SK-N-SH (cell line): ENCODE data around the gene ZNF69. TPM values are rescaled to one million over a fixed set of nuclear protein-coding genes. Genes with fewer than 3 reads are reported as not detected.

ENCODE experiments used
- CTCF ChIA-PET: fragments of 300-600, 350-600 bp; formaldehyde crosslinking; extraction: SDS; loops from one replicate; lab custom pipeline; 2021; lab: Yijun Ruan, JAX
- POLR2A ChIA-PET: fragments of 350-600 bp; sonication (Branson Sonifier 250); formaldehyde crosslinking; extraction: SDS; loops from one replicate; lab custom pipeline; 2020; ENCODE audit warnings: antibody characterized with exemption, inconsistent platforms; lab: Yijun Ruan, JAX
- DNase-seq: peaks from one replicate; pipeline ENCODE4 v3.0.0; 2012
- H2AFZ ChIP-seq: fragments of 200-600 bp; sonication (generic); 2 replicates; pipeline ENCODE4 v1.8.1; 2016; ENCODE audit warnings: antibody characterized with exemption, mild to moderate bottlenecking, low read depth
- H3F3A ChIP-seq: fragments of 200-600 bp; sonication (generic); replicated peaks from 2 replicates; pipeline ENCODE3; 2016; ENCODE audit warnings: antibody characterized with exemption, mild to moderate bottlenecking; ENCODE audit not compliant: insufficient read depth
- H3K27ac ChIP-seq, 2 experiments: fragments of 200-500 bp in 1 of 2; fragments of 200-600 bp in 1 of 2; sonication (Bioruptor generic) in 1 of 2; sonication (generic), shearing (Covaris generic) in 1 of 2; 2 replicates each; pipeline versions ENCODE4 v1.5.1 to v1.6.1; 2014 to 2016; ENCODE audit warnings: low read depth in 2 of 2, inconsistent platforms in 1 of 2, low read length in 1 of 2, mild to moderate bottlenecking in 1 of 2, mixed read lengths in 1 of 2
- H3K27me3 ChIP-seq: fragments of 200-600 bp; sonication (generic), shearing (Covaris generic); 2 replicates; pipeline ENCODE4 v1.6.1; 2016; ENCODE audit warnings: mixed run types; ENCODE audit not compliant: insufficient read depth
- H3K36me3 ChIP-seq, 2 experiments: fragments of 200-500 bp in 1 of 2; fragments of 200-600 bp in 1 of 2; sonication (Bioruptor generic) in 1 of 2; sonication (generic) in 1 of 2; replicated peaks in 1 of 2; 2 replicates each; pipeline versions ENCODE3 to v1.5.1; 2014 to 2016; ENCODE audit warnings: low read length in 1 of 2, mild to moderate bottlenecking in 1 of 2; ENCODE audit not compliant: insufficient read depth in 2 of 2, control insufficient read depth in 1 of 2
- H3K4me1 ChIP-seq, 2 experiments: fragments of 200-500 bp in 1 of 2; fragments of 200-600 bp in 1 of 2; sonication (Bioruptor generic) in 1 of 2; sonication (generic), shearing (Covaris generic) in 1 of 2; 2 replicates each; pipeline versions ENCODE4 v1.5.1 to v1.6.1; 2014 to 2016; ENCODE audit warnings: low read depth in 1 of 2, low read length in 1 of 2, mixed run types in 1 of 2; ENCODE audit not compliant: insufficient read depth in 2 of 2, control insufficient read depth in 1 of 2
- H3K4me2 ChIP-seq: fragments of 200-600 bp; sonication (generic), shearing (Covaris generic); 2 replicates; pipeline ENCODE4 v1.6.1; 2017; ENCODE audit warnings: mixed run types
- H3K4me3 ChIP-seq, 2 experiments: fragments of 200-500 bp in 1 of 2; fragments of 200-600 bp in 1 of 2; sonication (Bioruptor generic) in 1 of 2; sonication (generic), shearing (Covaris generic) in 1 of 2; 2 replicates each; pipeline versions ENCODE4 v1.5.1 to v1.8.1; 2014 to 2016; ENCODE audit warnings: low read depth in 2 of 2, inconsistent platforms in 1 of 2, low read length in 1 of 2, mild to moderate bottlenecking in 1 of 2, mixed read lengths in 1 of 2, moderate library complexity in 1 of 2
- H3K79me2 ChIP-seq: fragments of 200-600 bp; sonication (generic); 2 replicates; pipeline ENCODE4 v1.8.1; 2017; ENCODE audit warnings: mild to moderate bottlenecking; ENCODE audit not compliant: insufficient read depth
- H3K9ac ChIP-seq: fragments of 200-600 bp; sonication (generic); 2 replicates; pipeline ENCODE4 v1.6.1; 2017; ENCODE audit warnings: mixed run types
- H3K9me2 ChIP-seq: fragments of 200-600 bp; sonication (generic); 2 replicates; pipeline ENCODE4 v1.6.1; 2017; ENCODE audit warnings: mixed run types
- H3K9me3 ChIP-seq: fragments of 200-600 bp; sonication (generic); 2 replicates; pipeline ENCODE4 v1.6.1; 2017; ENCODE audit warnings: mixed run types, mild to moderate bottlenecking, moderate library complexity
- H4K20me1 ChIP-seq: fragments of 200-600 bp; sonication (generic); 2 replicates; pipeline ENCODE4 v1.6.1; 2017; ENCODE audit warnings: mild to moderate bottlenecking, mixed run types; ENCODE audit not compliant: insufficient read depth
- CTCF ChIP-seq: fragments of 200-600 bp; sonication (generic); IDR thresholded peaks from 2 replicates; pipeline ENCODE4 v1.6.1; 2017; ENCODE audit warnings: antibody characterized with exemption, mild to moderate bottlenecking, moderate library complexity
- ELF1 ChIP-seq: IDR thresholded peaks from 2 replicates; pipeline ENCODE4 v1.4.0; 2012
- EZH2phosphoT487 ChIP-seq: fragments of 200-600 bp; sonication (generic); IDR thresholded peaks from 2 replicates; pipeline ENCODE4 v1.6.1; 2017; ENCODE audit warnings: low read depth, mixed run types, mild to moderate bottlenecking, antibody characterized with exemption, moderate library complexity, borderline replicate concordance
- FOSL2 ChIP-seq: IDR thresholded peaks from 2 replicates; pipeline ENCODE4 v1.4.0; 2012; ENCODE audit warnings: low read depth, mild to moderate bottlenecking, moderate library complexity, borderline replicate concordance
- IRF3 ChIP-seq: fragments of 150-350 bp; IDR thresholded peaks from 2 replicates; pipeline ENCODE4 v1.6.1; 2016; ENCODE audit warnings: mild to moderate bottlenecking, low read depth, low read length
- JUND ChIP-seq: IDR thresholded peaks from 2 replicates; pipeline ENCODE4 v1.4.0; 2012
- MAX ChIP-seq: IDR thresholded peaks from 2 replicates; pipeline ENCODE4 v1.4.0; 2012; ENCODE audit warnings: low read depth
- NRF1 ChIP-seq: IDR thresholded peaks from 2 replicates; pipeline ENCODE4 v1.6.1; 2012; ENCODE audit warnings: low read depth, mild to moderate bottlenecking, low read length
- PBX3 ChIP-seq: IDR thresholded peaks from 2 replicates; pipeline ENCODE4; 2012
- RFX5 ChIP-seq: IDR thresholded peaks from 2 replicates; pipeline ENCODE4 v1.6.1; 2012; ENCODE audit warnings: mild to moderate bottlenecking, improper control_type of control experiment, low read length
- TAF1 ChIP-seq: IDR thresholded peaks from 2 replicates; pipeline ENCODE4 v1.6.1; 2012; ENCODE audit warnings: low read depth, mild to moderate bottlenecking, low read length, moderate library complexity, borderline replicate concordance
- USF2 ChIP-seq: fragments of 150-350 bp; IDR thresholded peaks from 2 replicates; pipeline ENCODE4 v1.6.1; 2017; ENCODE audit warnings: antibody characterized with exemption, low read length, low read depth, borderline replicate concordance
- WGBS: methylation state at CpG from one replicate; pipeline ENCODE4 v1.1.6; 2017; ENCODE audit warnings: low lambda C conversion rate; 5-methylcytosine and 5-hydroxymethylcytosine counted together
- polyA plus RNA-seq, 3 experiments: library from polyadenylated mRNA; depleted of rRNA; stranded (reverse); fragments of >200 nt; gene quantifications; 2 replicates each; pipeline ENCODE4 v1.2.3, GENCODE V29; 2012

Gene ZNF69
- polyA plus RNA-seq, 1 of the 3 experiments (the other 2 are of a cell fraction), result 0.58 TPM

- CTCF ChIA-PET, result interaction anchor here (1.0 to 3.3 kb wide), 14 partner anchors 40 to 453 kb away, joined by 3 to 19 read pairs (median 4); partner anchors contain the start of genes ZNF20, ZNF563, ZNF700 and ZNF878
These were observed 7.0 kb upstream of the ZNF69 start for GRCh38 chr19:11880598-11880997.

More at GRCh38 chr19:11880598-11880997, 7.0 kb upstream of the ZNF69 start:
- DNase-seq, result no peak
- POLR2A ChIA-PET, result no interaction called here
- Histone ChIP-seq H3K4me3 (no peak overlapping the region), H3F3A (no peaks in the 10 kb centered on the region), H4K20me1 (no peaks in the 10 kb centered on the region), H3K79me2 (no peaks in the 10 kb centered on the region), H3K9ac (no peak overlapping the region), H3K9me3 (no peaks in the 10 kb centered on the region), H3K36me3 (no peaks in the 10 kb centered on the region), H3K27ac (no peak overlapping the region), H3K4me2 (no peak overlapping the region), H2AFZ (no peak overlapping the region), H3K27me3 (no peaks in the 10 kb centered on the region), H3K9me2 (no peaks in the 10 kb centered on the region), H3K4me1 (no peaks in the 10 kb centered on the region)
- 63% methylated on average over 12 of the region's 12 CpGs for WGBS
- TF ChIP-seq USF2 (no peak), PBX3 (no peak), MAX (no peak), CTCF (no peak), ELF1 (no peak), JUND (no peak), EZH2phosphoT487 (no peak), TAF1 (no peak), IRF3 (no peak), NRF1 (no peak), FOSL2 (no peak), RFX5 (no peak)
